Measurements from ENCODE around the gene ACTN3.
A peak's percentile ranks its signal among the peaks of the same experiment; 100 is the strongest.

Gene ACTN3

GRCh38 chr11:66509131-66509561 is 37.6 kb upstream of the ACTN3 start:
- DNase-seq (ENCODE audit: low read depth in 1 of 2, low spot score in 1 of 2), result peak in 1 of 2 experiments; percentile 81
- no peak for TF ChIP-seq GABPA (IDR thresholded peaks at IDR 0.05; ENCODE audit: low read depth)
- no peak; the same call in 1 of the 2 replicates for TF ChIP-seq POLR2AphosphoS5 (IDR thresholded peaks at IDR 0.05; ENCODE audit: low read depth)
- Histone ChIP-seq H3K4me3 (replicated peaks; ENCODE audit: insufficient read depth, low read length) (no peak overlapping the region), H3K27ac (replicated peaks) (peak overlapping the region; percentile 55), H3K27me3 (ENCODE audit: insufficient read depth, poor library complexity, severe bottlenecking) (no peaks in the 10 kb centered on the region)

- H3K27ac ChIP-seq (replicated peaks), result peak within 1 kb of the TSS; percentile 55
- H3K4me3 ChIP-seq (replicated peaks; ENCODE audit: insufficient read depth, low read length), result peak within 1 kb of the TSS; percentile 95
- TF ChIP-seq GABPA (IDR thresholded peaks at IDR 0.05; ENCODE audit: low read depth), result peak; percentile 81
- peak; percentile 60 for TF ChIP-seq REST (IDR thresholded peaks at IDR 0.05; ENCODE audit: insufficient replicate concordance, low read depth)
- no peak for TF ChIP-seq SPI1 (IDR thresholded peaks at IDR 0.05; ENCODE audit: borderline replicate concordance, low read depth)
- TF ChIP-seq POLR2AphosphoS5 (IDR thresholded peaks at IDR 0.05; ENCODE audit: low read depth), result peak; percentile 90
- TF ChIP-seq CTCF (IDR thresholded peaks at IDR 0.05; ENCODE audit: insufficient read depth, low read length), result no peak
- H3K27me3 ChIP-seq (ENCODE audit: insufficient read depth, poor library complexity, severe bottlenecking), result no peaks in the 10 kb centered on the region
- DNase-seq (ENCODE audit: low read depth in 1 of 2, low spot score in 1 of 2), result peak; percentile 58 to 81
Observed at GRCh38 chr11:66510271-66510989, 36.3 kb upstream of the ACTN3 start, which contains the start of gene BBS1. BBS1 (plus strand) TSS chr11:66510635; CDS start chr11:66510660, 25 bp downstream.

- H3K4me3 ChIP-seq (replicated peaks; ENCODE audit: insufficient read depth, low read length), result peak overlapping the region; percentile 95
Observed at GRCh38 chr11:66510990-66511339, 35.7 kb upstream of the ACTN3 start.

More at GRCh38 chr11:66510990-66511339, 35.7 kb upstream of the ACTN3 start:
- DNase-seq (ENCODE audit: low read depth in 1 of 2, low spot score in 1 of 2), result no peak
- no peaks in the 10 kb centered on the region for H3K27me3 ChIP-seq (ENCODE audit: insufficient read depth, poor library complexity, severe bottlenecking)
- H3K27ac ChIP-seq (replicated peaks), result peak overlapping the region; percentile 55; the same call in 1 of the 2 replicates
- TF ChIP-seq POLR2AphosphoS5 (IDR thresholded peaks at IDR 0.05; ENCODE audit: low read depth), result no peak
- no peak for TF ChIP-seq SPI1 (IDR thresholded peaks at IDR 0.05; ENCODE audit: borderline replicate concordance, low read depth)
- TF ChIP-seq CTCF (IDR thresholded peaks at IDR 0.05; ENCODE audit: insufficient read depth, low read length), result no peak
- TF ChIP-seq REST (IDR thresholded peaks at IDR 0.05; ENCODE audit: insufficient replicate concordance, low read depth), result no peak
- TF ChIP-seq GABPA (IDR thresholded peaks at IDR 0.05; ENCODE audit: low read depth), result no peak
